GM13977 (cell line): ENCODE data around the gene ATP1B4.

Experiments
- DNase-seq: peaks from one replicate; pipeline ENCODE4 v3.0.0; 2012; ENCODE audit warnings: low spot score
- in situ Hi-C: fragments of 300-500 bp; cut with MboI; formaldehyde crosslinking; loops from one replicate; pipeline ENCODE4 v1.12.0; 2022; ENCODE audit warnings: low sequenced_read_pairs, low pct_unique_long_range_greater_than_20kb, mixed read lengths, inconsistent platforms; ENCODE audit not compliant: unreplicated experiment
- TF ChIP-seq, protein P1 (sequence below): IDR thresholded peaks from 2 replicates; pipeline ENCODE4 v1.5.1; 2012; ENCODE audit warnings: mild to moderate bottlenecking, control low read depth; ENCODE audit not compliant: insufficient read depth; ENCODE audit errors: extremely low read depth, missing control alignments

Gene ATP1B4

DNA sequence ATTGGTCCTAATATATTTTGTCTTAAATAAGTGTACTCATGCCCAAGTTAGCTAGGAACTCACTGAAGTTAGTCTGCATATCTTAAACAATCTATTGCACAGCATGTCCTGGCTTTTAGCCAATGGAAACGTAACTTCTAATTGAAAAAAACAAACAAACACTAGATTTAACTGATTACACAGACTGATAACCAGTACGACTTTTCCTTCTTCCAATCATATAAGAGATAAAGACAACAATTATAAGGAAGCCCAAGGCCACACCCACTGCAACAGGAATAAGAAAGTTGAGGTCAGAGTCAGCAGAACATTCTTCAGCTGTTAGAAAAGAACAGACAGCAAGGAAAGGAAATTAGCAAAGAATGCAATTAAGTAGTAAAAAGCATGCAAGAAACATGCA is 66.4 kb downstream of the ATP1B4 start:
- TF ChIP-seq, protein P1, sequence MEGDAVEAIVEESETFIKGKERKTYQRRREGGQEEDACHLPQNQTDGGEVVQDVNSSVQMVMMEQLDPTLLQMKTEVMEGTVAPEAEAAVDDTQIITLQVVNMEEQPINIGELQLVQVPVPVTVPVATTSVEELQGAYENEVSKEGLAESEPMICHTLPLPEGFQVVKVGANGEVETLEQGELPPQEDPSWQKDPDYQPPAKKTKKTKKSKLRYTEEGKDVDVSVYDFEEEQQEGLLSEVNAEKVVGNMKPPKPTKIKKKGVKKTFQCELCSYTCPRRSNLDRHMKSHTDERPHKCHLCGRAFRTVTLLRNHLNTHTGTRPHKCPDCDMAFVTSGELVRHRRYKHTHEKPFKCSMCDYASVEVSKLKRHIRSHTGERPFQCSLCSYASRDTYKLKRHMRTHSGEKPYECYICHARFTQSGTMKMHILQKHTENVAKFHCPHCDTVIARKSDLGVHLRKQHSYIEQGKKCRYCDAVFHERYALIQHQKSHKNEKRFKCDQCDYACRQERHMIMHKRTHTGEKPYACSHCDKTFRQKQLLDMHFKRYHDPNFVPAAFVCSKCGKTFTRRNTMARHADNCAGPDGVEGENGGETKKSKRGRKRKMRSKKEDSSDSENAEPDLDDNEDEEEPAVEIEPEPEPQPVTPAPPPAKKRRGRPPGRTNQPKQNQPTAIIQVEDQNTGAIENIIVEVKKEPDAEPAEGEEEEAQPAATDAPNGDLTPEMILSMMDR = no peak
- no peak for DNase-seq
- in situ Hi-C loops = no loop called here

DNA sequence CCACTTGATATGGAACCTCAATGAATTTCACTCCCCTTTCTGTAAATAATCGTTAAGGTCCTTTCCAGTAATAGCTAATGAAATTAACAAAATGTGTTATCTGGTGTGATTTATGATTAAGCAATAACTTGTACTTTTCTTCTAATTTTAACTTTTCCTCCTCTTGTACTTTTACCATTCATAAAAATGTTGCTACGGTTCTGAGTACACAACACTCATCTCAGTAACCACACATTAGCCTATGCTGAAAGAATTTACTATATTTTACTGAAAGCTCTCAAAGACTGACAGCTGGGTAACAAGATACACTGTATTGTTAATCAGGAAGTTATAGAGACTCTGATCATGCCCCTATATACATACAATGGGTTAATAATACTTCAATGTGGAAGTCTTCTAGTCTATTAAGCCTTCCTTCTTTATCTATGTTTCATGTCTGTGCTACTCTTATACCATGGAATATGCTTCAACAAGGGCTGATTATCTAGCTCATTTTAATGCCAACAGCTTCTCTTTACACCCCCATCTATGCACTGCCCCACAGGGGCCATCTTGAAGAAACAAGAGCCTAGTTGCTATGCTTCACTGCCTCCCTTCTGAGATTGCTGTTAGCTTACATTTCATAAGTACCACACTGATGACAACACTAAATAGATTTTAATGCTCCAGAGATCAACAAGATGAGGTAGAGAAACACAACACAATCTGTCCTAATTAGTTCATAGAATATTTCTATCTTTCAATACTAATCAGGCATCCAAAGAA is 68.1 kb downstream of the ATP1B4 start:
- in situ Hi-C loops = no loop called here
- no peak for DNase-seq
- TF ChIP-seq, protein P1 = no peak
